IMR-90 (cell line): ENCODE data around the gene MICAL3.

Experiments
- CHD1 ChIP-seq: IDR thresholded peaks from 2 replicates; pipeline ENCODE4 v1.6.1; 2012; ENCODE audit warnings: low read depth, low read length, improper control_type of control experiment
- CTCF ChIP-seq: conservative IDR thresholded peaks from 2 replicates; pipeline ENCODE4 v1.5.1; 2012; ENCODE audit warnings: mild to moderate bottlenecking, low read depth, low read length, improper control_type of control experiment
- MAFK ChIP-seq: IDR thresholded peaks from 2 replicates; pipeline ENCODE4 v1.6.1; 2012; ENCODE audit warnings: low read depth, low read length, improper control_type of control experiment
- RFX5 ChIP-seq: IDR thresholded peaks from 2 replicates; pipeline ENCODE4 v1.8.0; 2012; ENCODE audit warnings: low read depth, mild to moderate bottlenecking, low read length, moderate library complexity
- USF2 ChIP-seq: fragments of 150-350 bp; IDR thresholded peaks from 2 replicates; pipeline ENCODE4 v1.6.1; 2017; ENCODE audit warnings: mild to moderate bottlenecking, antibody characterized with exemption, low read length, low read depth

GRCh38 chr22:17990147-17990546 is 34.2 kb downstream of the MICAL3 start:
- TF ChIP-seq USF2 (peak; percentile 64), CTCF (no peak), RFX5 (no peak), MAFK (no peak), CHD1 (no peak)
